ENCODE results near the gene CYP4F22. TPM values are rescaled to one million over a fixed set of nuclear protein-coding genes. Genes with fewer than 3 reads are reported as not detected.

Gene CYP4F22
- polyA plus RNA-seq, 1 experiment, result not detected

DNA sequence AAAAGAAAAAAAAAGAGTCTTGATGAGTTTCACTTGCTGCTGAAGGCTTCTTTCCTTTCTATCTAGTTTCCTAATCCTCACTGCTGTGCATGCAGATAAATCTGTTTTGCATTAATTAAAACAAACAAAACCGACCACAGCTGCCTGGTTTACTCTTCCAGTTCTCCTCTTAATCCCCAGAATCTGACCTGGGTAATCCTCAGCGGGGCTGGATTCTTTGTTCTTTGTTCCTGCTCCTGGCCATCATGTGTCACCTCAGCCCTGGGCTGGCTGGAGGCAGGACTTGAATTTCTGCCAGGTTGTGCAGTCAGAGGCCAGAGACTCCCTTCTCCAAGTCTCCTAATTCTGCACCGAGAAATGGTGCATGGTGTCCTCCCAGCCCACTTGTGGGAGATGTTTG, 54.5 kb downstream of the CYP4F22 start:
- POLR2A ChIA-PET, result no interaction called here
- peaks cover 1% of the 10 kb centered on the region; the same call in 1 of the 2 replicates for H3K27me3 ChIP-seq (ENCODE audit: control insufficient read depth, insufficient read depth, low read length)

DNA sequence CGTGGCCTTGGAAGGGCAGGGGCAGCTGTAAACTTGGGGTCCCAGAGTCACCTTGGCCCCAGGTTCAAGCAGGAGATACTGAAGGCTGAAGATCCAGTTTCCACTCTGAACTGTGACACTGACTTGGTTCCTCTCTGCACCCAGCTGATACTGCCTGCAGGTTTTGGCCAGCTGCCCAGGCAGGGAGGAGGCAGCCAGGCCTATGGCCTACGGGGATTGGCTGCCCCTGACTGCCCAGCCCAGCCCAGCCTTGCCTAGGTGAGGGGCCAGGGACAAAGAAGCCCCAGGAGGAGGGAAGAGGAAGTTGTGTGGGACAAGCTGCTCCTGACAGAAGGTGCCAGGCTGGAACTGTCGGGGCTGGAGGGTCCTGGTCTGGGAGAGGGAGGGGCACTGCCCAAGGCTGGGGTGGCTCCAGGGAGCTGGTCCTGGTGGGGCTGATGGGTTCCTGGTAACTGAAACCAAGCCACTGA, 55.0 kb downstream of the CYP4F22 start:
- no peak overlapping the region for H3K4me3 ChIP-seq (ENCODE audit: low read depth, low read length)
- TF ChIP-seq, protein P1, sequence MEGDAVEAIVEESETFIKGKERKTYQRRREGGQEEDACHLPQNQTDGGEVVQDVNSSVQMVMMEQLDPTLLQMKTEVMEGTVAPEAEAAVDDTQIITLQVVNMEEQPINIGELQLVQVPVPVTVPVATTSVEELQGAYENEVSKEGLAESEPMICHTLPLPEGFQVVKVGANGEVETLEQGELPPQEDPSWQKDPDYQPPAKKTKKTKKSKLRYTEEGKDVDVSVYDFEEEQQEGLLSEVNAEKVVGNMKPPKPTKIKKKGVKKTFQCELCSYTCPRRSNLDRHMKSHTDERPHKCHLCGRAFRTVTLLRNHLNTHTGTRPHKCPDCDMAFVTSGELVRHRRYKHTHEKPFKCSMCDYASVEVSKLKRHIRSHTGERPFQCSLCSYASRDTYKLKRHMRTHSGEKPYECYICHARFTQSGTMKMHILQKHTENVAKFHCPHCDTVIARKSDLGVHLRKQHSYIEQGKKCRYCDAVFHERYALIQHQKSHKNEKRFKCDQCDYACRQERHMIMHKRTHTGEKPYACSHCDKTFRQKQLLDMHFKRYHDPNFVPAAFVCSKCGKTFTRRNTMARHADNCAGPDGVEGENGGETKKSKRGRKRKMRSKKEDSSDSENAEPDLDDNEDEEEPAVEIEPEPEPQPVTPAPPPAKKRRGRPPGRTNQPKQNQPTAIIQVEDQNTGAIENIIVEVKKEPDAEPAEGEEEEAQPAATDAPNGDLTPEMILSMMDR (IDR thresholded peaks at IDR 0.05; ENCODE audit: insufficient read depth, low read depth, low read length), result no peak
- H3K27me3 ChIP-seq (ENCODE audit: control insufficient read depth, insufficient read depth, low read length), result peaks cover 1% of the 10 kb centered on the region; the same call in 1 of the 2 replicates
- CTCF ChIA-PET, result interaction anchor here (0.9 kb wide), 1 partner anchor 111 kb away, joined by 3 read pairs; no protein-coding TSS in a partner anchor
- POLR2A ChIA-PET, result no interaction called here
- no peak for DNase-seq (ENCODE audit: low read depth)
- no peaks in the 10 kb centered on the region for H3K36me3 ChIP-seq (ENCODE audit: control insufficient read depth, insufficient read depth, low read length)

More for the DNA sequence above, 54.5 kb downstream of the CYP4F22 start:
- CTCF ChIA-PET, result interaction anchor here (0.7 to 1.4 kb wide), 3 partner anchors 111 to 386 kb away, joined by 3 read pairs; no protein-coding TSS in a partner anchor
- no peak for DNase-seq (ENCODE audit: low read depth)
- H3K4me3 ChIP-seq (ENCODE audit: low read depth, low read length), result no peak overlapping the region
- H3K36me3 ChIP-seq (ENCODE audit: control insufficient read depth, insufficient read depth, low read length), result no peaks in the 10 kb centered on the region
- TF ChIP-seq, protein P1 (IDR thresholded peaks at IDR 0.05; ENCODE audit: insufficient read depth, low read depth, low read length), result no peak

DNA sequence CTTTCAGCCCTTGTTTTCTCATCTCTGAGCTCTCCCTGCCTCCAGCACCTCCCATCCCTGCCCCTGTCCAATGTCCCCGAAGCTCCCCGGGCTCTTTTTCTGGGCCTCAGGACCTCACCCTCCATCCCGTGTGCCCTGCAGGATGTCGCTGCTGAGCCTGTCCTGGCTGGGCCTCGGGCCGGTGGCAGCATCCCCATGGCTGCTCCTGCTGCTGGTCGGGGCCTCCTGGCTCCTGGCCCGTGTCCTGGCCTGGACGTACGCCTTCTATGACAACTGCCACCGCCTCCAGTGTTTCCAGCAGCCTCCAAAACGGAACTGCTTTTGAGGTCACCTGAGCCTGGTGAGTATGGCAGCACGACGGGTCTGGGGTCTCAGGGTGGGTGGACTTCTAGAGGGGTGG, 55.6 kb downstream of the CYP4F22 start:
- Histone ChIP-seq H3K4me3 (ENCODE audit: low read depth, low read length) (no peak overlapping the region), H3K36me3 (ENCODE audit: control insufficient read depth, insufficient read depth, low read length) (no peaks in the 10 kb centered on the region), H3K27me3 (ENCODE audit: control insufficient read depth, insufficient read depth, low read length) (peaks cover 1% of the 10 kb centered on the region; the same call in 1 of the 2 replicates)
- no peak for DNase-seq (ENCODE audit: low read depth)
- CTCF ChIA-PET, result no interaction called here
- POLR2A ChIA-PET, result no interaction called here
- TF ChIP-seq, protein P1 (IDR thresholded peaks at IDR 0.05; ENCODE audit: insufficient read depth, low read depth, low read length), result no peak

DNA sequence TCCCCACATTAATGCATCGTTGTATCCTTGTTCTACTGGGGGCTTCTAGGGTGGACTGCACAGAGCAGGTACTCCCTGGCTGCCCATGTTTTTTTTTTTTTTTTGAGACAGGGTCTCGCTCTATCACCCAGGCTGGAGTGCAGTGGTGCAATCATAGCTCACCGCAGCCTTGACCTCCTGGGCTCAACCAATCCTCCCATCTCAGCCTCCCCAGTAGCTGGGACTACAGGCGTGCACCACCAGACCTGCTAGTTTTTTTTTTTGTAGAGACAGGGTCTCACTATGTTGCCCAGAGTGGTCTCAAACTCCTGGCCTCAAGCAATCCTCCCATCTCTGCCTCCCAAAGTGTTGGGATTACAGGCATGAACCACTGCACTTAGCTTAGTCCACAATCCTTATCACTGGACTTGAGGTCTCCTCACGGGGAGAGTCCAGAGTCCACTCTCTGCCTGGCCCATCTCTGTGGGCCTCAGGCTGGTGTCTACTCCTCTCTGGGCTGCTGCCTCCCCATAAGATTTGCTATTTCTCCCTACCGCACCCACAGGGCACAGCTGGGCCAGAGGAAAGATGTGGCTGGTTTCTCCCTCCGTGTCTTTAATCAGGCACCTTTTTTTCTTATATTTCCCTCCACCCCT, 56.3 kb downstream of the CYP4F22 start:
- POLR2A ChIA-PET, result no interaction called here
- Histone ChIP-seq H3K4me3 (ENCODE audit: low read depth, low read length) (no peak overlapping the region), H3K27me3 (ENCODE audit: control insufficient read depth, insufficient read depth, low read length) (peaks cover 1% of the 10 kb centered on the region; the same call in 1 of the 2 replicates), H3K36me3 (ENCODE audit: control insufficient read depth, insufficient read depth, low read length) (no peaks in the 10 kb centered on the region)
- CTCF ChIA-PET, result no interaction called here
- TF ChIP-seq, protein P1 (IDR thresholded peaks at IDR 0.05; ENCODE audit: insufficient read depth, low read depth, low read length), result no peak
- DNase-seq (ENCODE audit: low read depth), result no peak

DNA sequence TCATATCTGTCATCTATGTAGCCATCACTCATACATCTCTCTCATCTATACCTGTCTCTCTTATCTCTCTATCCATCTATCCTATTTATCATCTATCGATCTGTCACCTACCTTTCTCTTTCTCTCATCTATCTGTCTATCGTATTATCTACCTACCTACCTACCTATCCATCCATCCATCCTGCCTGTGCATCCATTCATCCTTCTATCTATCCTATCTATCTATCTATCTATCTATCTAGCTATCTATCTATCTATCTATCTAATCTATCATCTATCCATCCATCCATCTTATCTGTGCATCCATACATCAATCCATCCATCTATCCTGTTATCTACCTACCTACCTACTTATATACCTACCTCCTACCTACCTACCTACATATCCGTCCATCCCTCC, 62.1 kb downstream of the CYP4F22 start:
- TF ChIP-seq, protein P1 (IDR thresholded peaks at IDR 0.05; ENCODE audit: insufficient read depth, low read depth, low read length), result no peak
- POLR2A ChIA-PET, result no interaction called here
- DNase-seq (ENCODE audit: low read depth), result no peak
- Histone ChIP-seq H3K27me3 (ENCODE audit: control insufficient read depth, insufficient read depth, low read length) (0 out of 2 replicates have a peak, but pooled peaks cover 1% of the 10 kb centered on the region), H3K36me3 (ENCODE audit: control insufficient read depth, insufficient read depth, low read length) (no peaks in the 10 kb centered on the region), H3K4me3 (ENCODE audit: low read depth, low read length) (no peak overlapping the region)
- CTCF ChIA-PET, result no interaction called here
